ENCODE data around the gene GRIFIN. TPM values are rescaled to one million over a fixed set of nuclear protein-coding genes. Genes with fewer than 3 reads are reported as not detected.

GRIFIN gene
- total RNA-seq, 1 experiment from 2014 or later = not detected

DNA sequence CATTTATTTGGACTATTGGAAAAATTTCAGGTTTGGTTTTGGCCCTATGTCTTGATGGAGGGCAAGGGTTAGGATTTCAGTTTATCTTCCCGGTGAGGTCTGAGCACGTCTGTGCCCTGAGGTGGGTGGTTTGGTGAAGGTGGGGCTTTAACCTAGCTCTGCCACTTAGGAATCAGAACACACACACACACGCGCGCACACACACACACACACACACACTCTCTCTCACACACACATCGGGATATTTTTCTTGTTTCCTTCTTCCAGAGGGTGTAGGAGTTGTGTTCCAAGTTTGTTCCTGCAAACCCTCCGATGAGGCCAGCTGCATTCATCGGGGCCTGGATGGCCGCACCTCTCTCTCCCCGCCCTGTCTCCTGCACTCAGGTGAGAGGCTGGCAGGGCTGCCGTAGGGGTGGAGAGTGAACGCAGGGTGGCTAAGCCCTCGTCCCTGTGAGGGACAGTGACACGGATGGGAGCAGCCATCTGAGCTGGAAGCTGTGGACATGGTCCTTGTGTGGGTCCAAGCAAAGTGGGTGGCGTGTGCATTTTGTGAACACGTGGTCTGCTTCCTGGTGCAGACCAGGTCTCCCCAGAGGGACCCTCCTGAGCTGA is 38.6 kb downstream of the GRIFIN start:
- peaks cover 8% of the 10 kb centered on the region for H3K4me1 ChIP-seq (ENCODE audit: insufficient read depth, low read length)
- no peaks in the 10 kb centered on the region for H3K9me3 ChIP-seq (ENCODE audit: low read length)
- H3K27ac ChIP-seq (ENCODE audit: low read length) = no peak overlapping the region
- H4K20me1 ChIP-seq (ENCODE audit: low read length) = no peaks in the 10 kb centered on the region
- DNase-seq (no peak), ATAC-seq (no peak)
- H3K36me3 ChIP-seq (ENCODE audit: low read depth, low read length) = no peaks in the 10 kb centered on the region
- H2AFZ ChIP-seq (ENCODE audit: low read length) = no peak overlapping the region
- ChIA-PET POLR2A (ENCODE audit: unreplicated experiment) (no interaction called here), CTCF (no interaction called here)
- no TSS peak for BruUV-seq (replicated peaks)
- H3K27me3 ChIP-seq (ENCODE audit: low read length) = no peaks in the 10 kb centered on the region
- intact Hi-C loops (cut with micrococcal nuclease) = no loop called here
- no peaks in the 10 kb centered on the region for H3K9me2 ChIP-seq (replicated peaks; ENCODE audit: low read length)
- H3K4me3 ChIP-seq (ENCODE audit: low read length) = no peak overlapping the region
- no peak overlapping the region for H3K9ac ChIP-seq (ENCODE audit: low read length)
- no peaks in the 10 kb centered on the region for H3F3A ChIP-seq (ENCODE audit: low read length, unreplicated experiment)
- no peak overlapping the region for H3K4me2 ChIP-seq (ENCODE audit: low read length)
- H3K79me2 ChIP-seq (ENCODE audit: low read length) = no peaks in the 10 kb centered on the region
- TF ChIP-seq EZH2phosphoT487 (IDR thresholded peaks at IDR 0.05; ENCODE audit: borderline replicate concordance, low read length) (no peak), EZH2 (IDR thresholded peaks at IDR 0.05; ENCODE audit: low read length, unreplicated experiment) (no peak)
- TF ChIP-seq, protein P1, sequence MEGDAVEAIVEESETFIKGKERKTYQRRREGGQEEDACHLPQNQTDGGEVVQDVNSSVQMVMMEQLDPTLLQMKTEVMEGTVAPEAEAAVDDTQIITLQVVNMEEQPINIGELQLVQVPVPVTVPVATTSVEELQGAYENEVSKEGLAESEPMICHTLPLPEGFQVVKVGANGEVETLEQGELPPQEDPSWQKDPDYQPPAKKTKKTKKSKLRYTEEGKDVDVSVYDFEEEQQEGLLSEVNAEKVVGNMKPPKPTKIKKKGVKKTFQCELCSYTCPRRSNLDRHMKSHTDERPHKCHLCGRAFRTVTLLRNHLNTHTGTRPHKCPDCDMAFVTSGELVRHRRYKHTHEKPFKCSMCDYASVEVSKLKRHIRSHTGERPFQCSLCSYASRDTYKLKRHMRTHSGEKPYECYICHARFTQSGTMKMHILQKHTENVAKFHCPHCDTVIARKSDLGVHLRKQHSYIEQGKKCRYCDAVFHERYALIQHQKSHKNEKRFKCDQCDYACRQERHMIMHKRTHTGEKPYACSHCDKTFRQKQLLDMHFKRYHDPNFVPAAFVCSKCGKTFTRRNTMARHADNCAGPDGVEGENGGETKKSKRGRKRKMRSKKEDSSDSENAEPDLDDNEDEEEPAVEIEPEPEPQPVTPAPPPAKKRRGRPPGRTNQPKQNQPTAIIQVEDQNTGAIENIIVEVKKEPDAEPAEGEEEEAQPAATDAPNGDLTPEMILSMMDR (conservative IDR thresholded peaks at IDR 0.05; ENCODE audit: low read depth, low read length) = no peak

DNA sequence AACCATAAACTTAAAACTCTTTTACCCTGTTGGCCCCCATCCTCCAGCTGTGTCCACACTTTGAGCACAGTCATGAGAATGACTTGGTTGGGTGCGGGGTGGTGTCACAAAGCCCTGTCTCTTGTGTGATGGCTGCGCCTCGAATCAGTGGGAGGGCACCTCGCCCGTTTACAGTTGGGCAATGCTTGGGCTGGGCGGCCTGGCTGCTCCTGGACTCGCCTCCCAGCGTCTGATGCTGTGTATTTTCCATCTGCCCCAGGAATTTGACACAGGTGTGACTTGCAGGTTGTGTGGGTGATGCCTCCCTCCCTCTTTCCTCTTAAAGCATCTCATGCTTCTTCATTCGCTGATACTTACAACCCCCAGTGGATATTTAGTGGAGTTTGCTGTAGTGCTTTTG is 39.1 kb downstream of the GRIFIN start:
- Histone ChIP-seq H3K79me2 (ENCODE audit: low read length) (no peaks in the 10 kb centered on the region), H3K4me3 (ENCODE audit: low read length) (no peak overlapping the region), H3K9me2 (replicated peaks; ENCODE audit: low read length) (no peaks in the 10 kb centered on the region), H3K9me3 (ENCODE audit: low read length) (no peaks in the 10 kb centered on the region), H4K20me1 (ENCODE audit: low read length) (no peaks in the 10 kb centered on the region), H3K27me3 (ENCODE audit: low read length) (no peaks in the 10 kb centered on the region), H3K4me2 (ENCODE audit: low read length) (no peak overlapping the region), H3K36me3 (ENCODE audit: low read depth, low read length) (no peaks in the 10 kb centered on the region), H3K9ac (ENCODE audit: low read length) (no peak overlapping the region), H3K27ac (ENCODE audit: low read length) (no peak overlapping the region), H2AFZ (ENCODE audit: low read length) (no peak overlapping the region), H3K4me1 (ENCODE audit: insufficient read depth, low read length) (peaks cover 8% of the 10 kb centered on the region), H3F3A (ENCODE audit: low read length, unreplicated experiment) (no peaks in the 10 kb centered on the region)
- POLR2A ChIA-PET (ENCODE audit: unreplicated experiment) = no interaction called here
- intact Hi-C loops (cut with micrococcal nuclease) = no loop called here
- no TSS peak for BruUV-seq (replicated peaks)
- CTCF ChIA-PET = no interaction called here
- TF ChIP-seq EZH2phosphoT487 (IDR thresholded peaks at IDR 0.05; ENCODE audit: borderline replicate concordance, low read length) (no peak), EZH2 (IDR thresholded peaks at IDR 0.05; ENCODE audit: low read length, unreplicated experiment) (no peak)
- TF ChIP-seq, protein P1 (conservative IDR thresholded peaks at IDR 0.05; ENCODE audit: low read depth, low read length) = no peak
- DNase-seq = no peak
- ATAC-seq = no peak

DNA sequence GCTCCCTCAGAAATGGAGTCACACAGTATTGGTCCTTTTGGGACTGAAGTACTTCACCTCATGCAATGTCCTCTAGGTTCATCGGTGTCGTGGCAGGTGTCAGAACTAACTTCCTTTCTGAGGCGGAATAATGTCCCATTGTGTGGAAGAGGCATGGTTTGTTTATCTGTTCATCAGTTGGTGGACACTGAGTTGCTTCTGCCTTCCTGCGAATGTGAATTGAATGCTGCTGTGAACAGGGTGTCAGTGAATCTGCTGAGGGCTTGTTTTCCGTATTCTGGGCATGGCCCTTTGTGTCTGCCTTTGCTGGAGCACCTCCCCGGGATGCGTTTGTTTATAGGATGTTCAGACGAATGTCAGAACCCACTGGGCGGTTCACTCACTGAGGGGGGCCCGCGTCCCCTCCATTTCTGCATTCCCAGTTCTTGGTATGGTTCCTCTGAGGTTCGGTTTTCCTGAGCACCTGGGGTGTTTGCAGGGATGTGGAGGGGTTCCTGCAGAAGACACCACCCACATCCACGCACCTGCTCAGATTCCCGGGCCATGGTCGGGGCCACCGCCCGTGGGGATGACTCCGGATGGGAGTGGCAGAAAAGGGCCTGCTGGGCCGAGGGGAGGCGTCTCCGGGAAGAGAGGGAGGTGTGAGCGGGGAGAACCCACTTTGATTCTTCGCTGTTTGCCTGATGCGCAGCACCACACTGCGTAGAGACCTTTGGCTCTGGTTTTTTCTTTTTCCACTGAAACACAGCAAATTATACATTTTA is 39.7 kb downstream of the GRIFIN start:
- DNase-seq (no peak), ATAC-seq (no peak)
- Histone ChIP-seq H3K36me3 (ENCODE audit: low read depth, low read length) (no peaks in the 10 kb centered on the region; the same call in 1 of the 2 replicates), H3K79me2 (ENCODE audit: low read length) (no peaks in the 10 kb centered on the region), H3K9me3 (ENCODE audit: low read length) (no peaks in the 10 kb centered on the region), H3K27me3 (ENCODE audit: low read length) (no peaks in the 10 kb centered on the region), H3K4me1 (ENCODE audit: insufficient read depth, low read length) (peaks cover 8% of the 10 kb centered on the region), H3K4me3 (ENCODE audit: low read length) (no peak overlapping the region), H3K9me2 (replicated peaks; ENCODE audit: low read length) (no peaks in the 10 kb centered on the region), H3F3A (ENCODE audit: low read length, unreplicated experiment) (no peaks in the 10 kb centered on the region), H3K27ac (ENCODE audit: low read length) (no peak overlapping the region), H3K9ac (ENCODE audit: low read length) (no peak overlapping the region), H3K4me2 (ENCODE audit: low read length) (no peak overlapping the region), H4K20me1 (ENCODE audit: low read length) (no peaks in the 10 kb centered on the region), H2AFZ (ENCODE audit: low read length) (no peak overlapping the region)
- intact Hi-C loops (cut with micrococcal nuclease) = no loop called here
- ChIA-PET POLR2A (ENCODE audit: unreplicated experiment) (no interaction called here), CTCF (no interaction called here)
- BruUV-seq (replicated peaks) = no TSS peak
- TF ChIP-seq, protein P1 (conservative IDR thresholded peaks at IDR 0.05; ENCODE audit: low read depth, low read length) = no peak
- no peak for TF ChIP-seq EZH2phosphoT487 (IDR thresholded peaks at IDR 0.05; ENCODE audit: borderline replicate concordance, low read length)
- TF ChIP-seq EZH2 (IDR thresholded peaks at IDR 0.05; ENCODE audit: low read length, unreplicated experiment) = no peak

All from PC-3 (cell line).